ENCODE measurements around the gene CTAGE4. TPM values are rescaled to one million over a fixed set of nuclear protein-coding genes. Genes with fewer than 3 reads are reported as not detected.

The CTAGE4 gene
- total RNA-seq, 1 experiment from 2014 or later = 18.3 TPM

GRCh38 chr7:144137501-144137900, 45.8 kb upstream of the CTAGE4 start:
- DNase-seq (ENCODE audit: low spot score) = no peak
- ChIA-PET CTCF (interaction anchor here (2.2 kb wide), 1 partner anchor 10 kb away, joined by 12 read pairs; no protein-coding TSS in a partner anchor), POLR2A (no interaction called here)
- no peak overlapping the region for H3K27ac Mint-ChIP-seq
- H3K4me1 Mint-ChIP-seq = 0 out of 2 replicates have a peak, but pooled peaks cover 2% of the 10 kb centered on the region
- 0 out of 2 replicates have a peak, but pooled peaks cover 3% of the 10 kb centered on the region for H3K36me3 Mint-ChIP-seq
- no peak for TF ChIP-seq CREM (CRISPR knock-in tag; IDR thresholded peaks at IDR 0.05)
- no peak for TF ChIP-seq ZNF219 (CRISPR knock-in tag; IDR thresholded peaks at IDR 0.05; ENCODE audit: borderline replicate concordance)
- H3K4me3 Mint-ChIP-seq = no peak overlapping the region
- ATAC-seq = no peak
- H3K9me3 Mint-ChIP-seq = peaks cover 17% of the 10 kb centered on the region
- no peaks in the 10 kb centered on the region; the same call in 1 of the 2 replicates for H3K27me3 Mint-ChIP-seq (ENCODE audit: low read depth)

- peaks cover 53% of the 10 kb centered on the region for H3K9me3 Mint-ChIP-seq
- no peak for TF ChIP-seq CBFB (CRISPR knock-in tag; IDR thresholded peaks at IDR 0.05; ENCODE audit: low read depth)
- no peak for TF ChIP-seq ZNF416 (CRISPR knock-in tag; IDR thresholded peaks at IDR 0.05)
- no peak for TF ChIP-seq ATF3 (CRISPR knock-in tag; conservative IDR thresholded peaks at IDR 0.05)
- TF ChIP-seq ZNF671 (CRISPR knock-in tag; IDR thresholded peaks at IDR 0.05) = no peak
- TF ChIP-seq NFYB (CRISPR knock-in tag; conservative IDR thresholded peaks at IDR 0.05; ENCODE audit: low read depth) = no peak
- TF ChIP-seq, protein P1, sequence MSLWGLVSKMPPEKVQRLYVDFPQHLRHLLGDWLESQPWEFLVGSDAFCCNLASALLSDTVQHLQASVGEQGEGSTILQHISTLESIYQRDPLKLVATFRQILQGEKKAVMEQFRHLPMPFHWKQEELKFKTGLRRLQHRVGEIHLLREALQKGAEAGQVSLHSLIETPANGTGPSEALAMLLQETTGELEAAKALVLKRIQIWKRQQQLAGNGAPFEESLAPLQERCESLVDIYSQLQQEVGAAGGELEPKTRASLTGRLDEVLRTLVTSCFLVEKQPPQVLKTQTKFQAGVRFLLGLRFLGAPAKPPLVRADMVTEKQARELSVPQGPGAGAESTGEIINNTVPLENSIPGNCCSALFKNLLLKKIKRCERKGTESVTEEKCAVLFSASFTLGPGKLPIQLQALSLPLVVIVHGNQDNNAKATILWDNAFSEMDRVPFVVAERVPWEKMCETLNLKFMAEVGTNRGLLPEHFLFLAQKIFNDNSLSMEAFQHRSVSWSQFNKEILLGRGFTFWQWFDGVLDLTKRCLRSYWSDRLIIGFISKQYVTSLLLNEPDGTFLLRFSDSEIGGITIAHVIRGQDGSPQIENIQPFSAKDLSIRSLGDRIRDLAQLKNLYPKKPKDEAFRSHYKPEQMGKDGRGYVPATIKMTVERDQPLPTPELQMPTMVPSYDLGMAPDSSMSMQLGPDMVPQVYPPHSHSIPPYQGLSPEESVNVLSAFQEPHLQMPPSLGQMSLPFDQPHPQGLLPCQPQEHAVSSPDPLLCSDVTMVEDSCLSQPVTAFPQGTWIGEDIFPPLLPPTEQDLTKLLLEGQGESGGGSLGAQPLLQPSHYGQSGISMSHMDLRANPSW (CRISPR knock-in tag; conservative IDR thresholded peaks at IDR 0.05; ENCODE audit: low read depth) = no peak
- TF ChIP-seq, protein P2, sequence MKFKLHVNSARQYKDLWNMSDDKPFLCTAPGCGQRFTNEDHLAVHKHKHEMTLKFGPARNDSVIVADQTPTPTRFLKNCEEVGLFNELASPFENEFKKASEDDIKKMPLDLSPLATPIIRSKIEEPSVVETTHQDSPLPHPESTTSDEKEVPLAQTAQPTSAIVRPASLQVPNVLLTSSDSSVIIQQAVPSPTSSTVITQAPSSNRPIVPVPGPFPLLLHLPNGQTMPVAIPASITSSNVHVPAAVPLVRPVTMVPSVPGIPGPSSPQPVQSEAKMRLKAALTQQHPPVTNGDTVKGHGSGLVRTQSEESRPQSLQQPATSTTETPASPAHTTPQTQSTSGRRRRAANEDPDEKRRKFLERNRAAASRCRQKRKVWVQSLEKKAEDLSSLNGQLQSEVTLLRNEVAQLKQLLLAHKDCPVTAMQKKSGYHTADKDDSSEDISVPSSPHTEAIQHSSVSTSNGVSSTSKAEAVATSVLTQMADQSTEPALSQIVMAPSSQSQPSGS (CRISPR knock-in tag; IDR thresholded peaks at IDR 0.05; ENCODE audit: borderline replicate concordance, low read depth) = no peak
- TF ChIP-seq MAX (CRISPR knock-in tag; IDR thresholded peaks at IDR 0.05) = no peak
- TF ChIP-seq ATF1 (CRISPR knock-in tag; IDR thresholded peaks at IDR 0.05) = no peak
- H3K4me3 Mint-ChIP-seq = no peak overlapping the region
- H3K36me3 Mint-ChIP-seq = peaks cover 3% of the 10 kb centered on the region; the same call in 1 of the 2 replicates
- CTCF ChIA-PET = interaction anchor here (2.0 kb wide), 1 partner anchor 14 kb away, joined by 6 read pairs; no protein-coding TSS in a partner anchor
- POLR2A ChIA-PET = no interaction called here
- ATAC-seq (no peak), DNase-seq (ENCODE audit: low spot score) (no peak)
- H3K27ac Mint-ChIP-seq = no peak overlapping the region
- H3K4me1 Mint-ChIP-seq = no peaks in the 10 kb centered on the region
- H3K27me3 Mint-ChIP-seq (ENCODE audit: low read depth) = no peaks in the 10 kb centered on the region; the same call in 1 of the 2 replicates
Observed at GRCh38 chr7:144142187-144142586, 41.1 kb upstream of the CTAGE4 start.

GRCh38 chr7:144144426-144144825, 38.8 kb upstream of the CTAGE4 start:
- CTCF ChIA-PET = interaction anchor here (1.1 kb wide), 1 partner anchor 16 kb away, joined by 3 read pairs; no protein-coding TSS in a partner anchor
- no peak for ATAC-seq
- H3K9me3 Mint-ChIP-seq = peaks cover 74% of the 10 kb centered on the region
- H3K27me3 Mint-ChIP-seq (ENCODE audit: low read depth) = peaks cover 4% of the 10 kb centered on the region; the same call in 1 of the 2 replicates
- no peak overlapping the region for H3K4me3 Mint-ChIP-seq
- H3K27ac Mint-ChIP-seq = no peak overlapping the region
- H3K36me3 Mint-ChIP-seq = peaks cover 19% of the 10 kb centered on the region
- TF ChIP-seq JUN (CRISPR knock-in tag; IDR thresholded peaks at IDR 0.05) (no peak), TEAD1 (CRISPR knock-in tag; IDR thresholded peaks at IDR 0.05) (no peak), NR1H2 (CRISPR knock-in tag; IDR thresholded peaks at IDR 0.05) (no peak), NFE2L1 (CRISPR knock-in tag; IDR thresholded peaks at IDR 0.05) (no peak)
- TF ChIP-seq, protein P3, sequence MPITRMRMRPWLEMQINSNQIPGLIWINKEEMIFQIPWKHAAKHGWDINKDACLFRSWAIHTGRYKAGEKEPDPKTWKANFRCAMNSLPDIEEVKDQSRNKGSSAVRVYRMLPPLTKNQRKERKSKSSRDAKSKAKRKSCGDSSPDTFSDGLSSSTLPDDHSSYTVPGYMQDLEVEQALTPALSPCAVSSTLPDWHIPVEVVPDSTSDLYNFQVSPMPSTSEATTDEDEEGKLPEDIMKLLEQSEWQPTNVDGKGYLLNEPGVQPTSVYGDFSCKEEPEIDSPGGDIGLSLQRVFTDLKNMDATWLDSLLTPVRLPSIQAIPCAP (CRISPR knock-in tag; IDR thresholded peaks at IDR 0.05) = no peak
- no peaks in the 10 kb centered on the region for H3K4me1 Mint-ChIP-seq
- DNase-seq (ENCODE audit: low spot score) = no peak
- POLR2A ChIA-PET = no interaction called here

Measured in WTC11 (cell line).